GM21723 (cell line): ENCODE data around the gene HOXB5.

Source experiments
- ATAC-seq: cut with Tn5 transposase; IDR thresholded peaks from one replicate; pipeline ENCODE4 v1.9.1; 2021; ENCODE audit warnings: mild to moderate bottlenecking, moderate library complexity; ENCODE audit not compliant: unreplicated experiment

Gene HOXB5

DNA sequence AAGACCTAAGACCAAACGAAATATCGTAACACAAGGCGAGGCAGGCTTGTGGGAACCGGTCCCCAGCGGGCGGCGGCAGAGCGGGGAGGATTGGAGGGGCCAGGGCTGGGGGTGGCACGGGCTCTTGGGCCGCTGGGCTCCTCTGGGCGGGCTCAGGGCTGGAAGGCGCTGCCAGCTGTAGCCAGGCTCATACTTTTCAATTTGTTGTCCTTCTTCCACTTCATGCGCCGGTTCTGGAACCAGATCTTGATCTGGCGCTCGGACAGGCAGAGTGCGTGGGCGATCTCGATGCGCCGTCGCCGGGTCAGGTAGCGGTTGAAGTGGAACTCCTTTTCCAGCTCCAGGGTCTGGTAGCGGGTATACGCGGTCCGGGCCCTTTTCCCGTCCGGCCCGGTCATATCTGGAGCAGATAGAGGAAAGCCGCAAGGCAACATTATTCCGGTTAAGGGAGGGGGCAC is 1.5 kb downstream of the HOXB5 start:
- ATAC-seq = no peak

- no peak for ATAC-seq
Observed at GRCh38 chr17:48591255-48592056, 2.1 kb downstream of the HOXB5 start.

- no peak for ATAC-seq
Observed at GRCh38 chr17:48590607-48591161, 2.9 kb downstream of the HOXB5 start.

DNA sequence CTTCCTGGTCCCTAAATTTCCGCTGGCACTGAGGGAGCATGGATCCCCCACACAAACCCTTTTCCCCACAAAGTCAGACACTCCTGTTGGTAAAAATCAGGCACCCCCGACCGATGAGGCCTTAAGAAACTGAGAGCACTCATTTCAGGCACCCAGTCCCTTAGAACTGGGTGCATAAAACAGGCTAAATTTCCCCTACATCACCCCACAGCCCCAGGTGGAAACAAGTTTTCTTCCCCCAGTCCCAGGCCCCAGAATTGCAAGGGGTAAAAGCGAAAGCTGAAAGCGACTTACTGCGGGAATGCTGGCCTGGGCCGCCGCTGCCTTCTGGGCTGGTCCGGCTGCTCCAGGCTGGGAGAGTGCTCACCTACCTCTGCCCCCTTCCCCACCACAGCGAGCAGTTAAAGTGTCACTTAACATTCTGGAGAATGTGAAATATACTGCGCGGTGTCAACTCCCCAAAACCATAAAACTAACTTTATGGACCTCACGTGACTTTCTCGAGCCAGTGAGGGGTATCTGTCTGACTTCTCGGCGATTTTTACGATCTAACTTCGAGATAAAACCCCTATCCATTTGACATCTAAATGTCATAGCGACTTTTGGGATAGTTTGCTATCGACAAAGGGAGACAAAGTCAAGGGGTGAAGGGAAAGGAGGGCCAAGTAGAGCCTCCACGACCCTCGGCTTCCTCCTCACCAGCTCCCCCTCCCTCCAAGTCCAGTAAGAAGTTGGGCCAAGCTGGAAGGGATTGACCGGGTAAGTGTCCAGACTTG is 3.6 kb downstream of the HOXB5 start, which contains the start of gene HOXB3:
TSS of gene HOXB3 (minus strand) at position 411 of the 776 bp plus-strand sequence. CDS start 37,767 bp downstream, outside the sequence.
- ATAC-seq = no peak

DNA sequence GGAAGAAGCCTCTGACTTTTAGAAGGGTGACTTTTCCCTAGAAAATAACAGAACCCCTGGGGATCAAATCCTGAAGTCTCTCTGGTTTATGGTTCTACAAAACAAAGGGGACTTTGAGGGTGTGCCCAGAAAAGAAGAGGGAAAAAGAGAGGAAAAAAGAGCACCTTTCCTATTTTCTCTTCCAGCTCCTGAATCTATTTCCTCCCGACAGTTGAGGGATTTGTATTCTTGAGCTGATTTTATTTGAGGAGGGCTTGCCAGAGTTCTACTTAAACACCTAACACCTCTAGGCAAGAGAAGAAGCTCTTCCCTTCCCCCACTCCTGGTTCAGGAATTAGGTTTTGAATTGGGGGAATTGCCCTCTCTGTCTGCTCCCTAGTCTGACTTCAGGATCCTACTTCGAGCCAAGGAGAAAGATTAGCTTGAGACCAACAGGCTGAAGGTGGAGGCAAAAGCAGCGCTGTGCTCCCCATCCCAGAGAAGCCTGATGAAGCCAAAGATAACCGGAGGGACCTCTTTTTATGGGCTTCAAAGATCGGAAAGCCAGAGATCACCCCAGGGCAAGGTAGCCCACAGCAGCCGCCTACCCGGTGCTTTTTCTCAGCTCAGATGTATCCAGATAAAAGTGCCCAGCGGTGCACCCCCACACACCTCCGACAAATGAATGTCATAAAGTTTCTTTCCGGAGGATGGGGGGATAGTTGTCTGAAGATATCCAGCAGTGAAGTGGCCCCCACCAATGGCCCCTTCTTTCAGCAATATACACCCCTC is 4.3 kb downstream of the HOXB5 start:
- ATAC-seq = no peak

- ATAC-seq = no peak
Observed at GRCh38 chr17:48588528-48588927, 5.1 kb downstream of the HOXB5 start.

DNA sequence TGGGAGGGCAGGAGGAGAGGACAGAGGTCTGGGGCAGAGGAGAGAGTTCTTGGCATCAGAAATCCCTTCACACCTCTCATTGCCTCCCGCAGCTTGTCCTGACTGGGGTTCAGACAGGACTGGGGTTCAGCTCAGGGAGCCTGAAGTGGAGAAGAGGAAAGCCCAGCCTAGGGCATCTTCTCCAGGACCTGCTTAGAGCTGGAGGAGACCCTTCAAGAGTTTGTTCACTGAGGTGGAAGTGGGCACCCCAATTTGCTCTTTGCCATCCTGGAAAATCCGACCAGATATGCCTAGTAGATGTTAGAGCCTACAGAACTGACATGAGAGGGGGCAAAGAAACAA is 5.5 kb downstream of the HOXB5 start:
- ATAC-seq = no peak

DNA sequence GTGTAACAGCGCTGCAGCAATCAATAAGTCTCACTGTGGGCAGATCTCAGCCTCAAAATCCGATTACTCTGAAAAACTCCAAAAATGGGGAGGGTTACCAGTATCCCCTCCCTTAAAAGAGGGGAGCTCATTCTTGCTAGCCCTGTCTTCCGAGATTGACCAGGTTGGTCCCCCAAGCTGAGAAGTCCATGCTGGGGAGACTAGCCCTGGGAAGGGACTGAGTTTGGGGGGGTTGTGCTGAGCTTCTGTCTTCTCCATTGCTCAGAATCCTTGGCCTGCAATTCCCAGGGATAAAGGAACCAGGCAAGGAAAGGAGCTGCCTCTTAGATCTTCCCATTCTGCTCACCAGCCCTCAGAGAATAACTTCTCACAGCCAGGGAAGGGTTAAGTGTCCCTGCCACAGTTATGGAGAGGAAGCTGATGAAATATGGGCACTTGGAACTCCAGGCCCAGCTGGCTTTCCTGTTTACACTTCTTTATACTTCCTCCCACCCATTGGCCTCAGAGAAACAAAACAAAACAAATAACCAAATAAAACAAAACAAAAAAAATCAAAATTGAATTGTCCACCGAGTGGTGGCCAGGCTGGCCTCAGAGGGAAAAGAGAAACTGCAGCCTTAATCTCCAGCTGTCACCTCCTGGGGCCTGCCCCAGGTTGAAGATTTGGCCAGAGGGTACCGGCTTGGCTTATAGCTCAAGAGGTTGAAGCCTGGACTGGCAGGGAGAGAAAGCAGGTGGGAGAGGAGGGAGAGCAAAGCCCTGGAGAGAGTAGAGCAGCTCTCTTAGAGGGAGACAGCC is 6.1 kb downstream of the HOXB5 start:
- ATAC-seq = no peak

DNA sequence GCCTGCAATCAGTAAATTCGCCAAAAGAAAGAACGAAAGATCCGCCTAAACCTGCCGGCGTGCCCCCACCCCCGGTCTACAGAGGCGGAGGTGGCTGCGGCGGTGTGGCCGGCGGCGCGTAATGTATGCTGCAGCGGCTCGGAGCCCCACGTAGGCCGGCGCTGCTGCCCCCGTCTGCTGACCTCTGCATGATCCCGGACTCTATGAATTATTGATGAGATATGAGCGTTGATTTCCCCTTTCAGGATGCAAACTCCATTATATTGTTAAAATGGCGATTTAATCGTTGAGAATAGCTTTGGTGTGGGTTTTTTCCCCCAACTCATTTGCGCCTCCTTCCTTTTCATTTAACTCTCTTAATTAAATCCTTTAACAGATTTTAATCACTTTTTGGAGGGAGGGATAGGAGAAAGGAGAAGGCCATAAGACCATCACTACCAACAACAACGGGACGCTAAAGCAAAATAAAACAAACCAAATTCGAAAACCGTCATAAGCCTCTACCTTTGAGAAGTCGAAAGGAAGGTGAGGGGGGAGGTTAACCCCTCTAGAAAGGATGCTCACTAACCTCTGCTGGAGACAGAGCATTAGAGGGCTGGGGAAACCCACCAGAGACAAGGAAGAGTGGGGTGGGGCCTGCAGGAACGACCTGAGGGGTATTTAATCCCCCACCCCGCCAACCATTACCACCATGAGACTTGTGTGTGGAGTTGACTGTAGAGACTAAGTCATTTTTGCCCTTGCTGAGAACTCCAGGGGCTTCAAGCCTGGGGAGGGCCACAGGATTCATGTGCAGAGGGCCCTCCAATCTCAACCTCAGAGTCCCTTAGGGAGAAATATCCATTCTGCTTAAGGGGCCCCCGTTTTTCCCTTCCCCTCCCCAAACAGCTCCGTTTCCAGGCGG is 7.0 kb downstream of the HOXB5 start:
- ATAC-seq = no peak

DNA sequence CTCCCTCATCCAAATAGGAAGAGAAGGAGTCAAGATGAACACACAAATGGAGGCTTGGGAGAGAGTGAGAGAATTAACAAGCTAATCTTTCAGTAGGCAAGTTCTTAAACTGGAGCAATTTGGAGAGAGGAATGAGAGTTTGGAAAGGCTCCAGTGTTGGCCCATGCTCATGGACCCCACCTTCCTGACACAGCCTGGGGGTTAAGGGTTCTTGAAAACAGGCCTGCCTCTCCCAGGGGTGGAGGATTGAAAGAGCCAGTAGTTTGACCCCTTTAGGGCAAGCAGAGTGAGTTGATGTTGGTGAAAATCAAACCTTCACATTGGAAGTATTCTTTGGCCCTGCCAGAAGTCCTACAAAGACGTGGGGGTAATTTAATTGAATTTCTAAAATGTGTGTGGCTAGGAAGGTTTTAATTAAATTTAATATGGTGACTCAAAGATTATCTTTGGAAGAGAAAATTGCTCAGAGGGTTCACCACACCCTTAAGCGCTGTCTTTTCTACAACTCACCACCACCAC is 9.3 kb downstream of the HOXB5 start:
- ATAC-seq = no peak

GRCh38 chr17:48583708-48584222 is 9.8 kb downstream of the HOXB5 start:
- no peak for ATAC-seq

GRCh38 chr17:48582750-48583069 is 10.9 kb downstream of the HOXB5 start:
- ATAC-seq = no peak

DNA sequence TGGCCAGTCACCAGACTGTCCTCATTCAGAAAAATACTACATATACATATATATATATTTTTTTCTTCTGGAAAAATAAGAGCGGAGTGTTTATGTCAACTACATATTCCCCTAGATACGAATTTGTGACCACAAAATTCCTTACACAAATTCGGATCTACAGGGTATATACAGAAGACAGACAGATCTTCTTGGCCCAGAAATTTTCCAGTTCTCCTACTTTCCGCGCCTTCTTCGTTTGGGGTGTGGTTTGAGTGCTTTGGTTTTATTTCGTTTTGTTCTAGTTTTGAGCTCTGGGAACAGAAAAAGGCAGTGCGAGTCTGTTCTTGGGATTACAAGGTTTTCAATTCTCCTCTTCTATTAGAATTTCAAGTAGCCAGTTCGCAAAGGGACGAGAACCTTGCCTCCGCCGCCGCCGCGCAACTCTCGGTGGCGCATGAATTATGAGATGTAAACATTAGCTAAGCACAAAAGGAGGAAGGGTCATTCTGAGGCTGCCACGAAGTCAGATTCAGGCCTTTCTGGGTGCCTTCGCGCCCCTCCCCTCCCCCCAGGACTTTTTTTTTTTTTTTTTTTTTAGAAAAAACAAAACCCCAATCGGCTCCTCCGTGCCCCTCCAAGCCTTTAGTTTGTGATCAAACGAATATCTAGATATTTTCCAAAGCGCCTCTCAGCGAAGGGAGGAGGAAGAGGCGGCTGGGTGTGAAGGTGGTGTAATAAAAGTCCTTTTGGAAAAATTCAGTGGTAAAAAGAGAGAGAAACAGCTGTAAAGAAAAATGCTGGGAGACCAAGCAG is 13.6 kb downstream of the HOXB5 start:
- ATAC-seq = no peak

- ATAC-seq = no peak
Observed at GRCh38 chr17:48579471-48579759, 14.2 kb downstream of the HOXB5 start.

DNA sequence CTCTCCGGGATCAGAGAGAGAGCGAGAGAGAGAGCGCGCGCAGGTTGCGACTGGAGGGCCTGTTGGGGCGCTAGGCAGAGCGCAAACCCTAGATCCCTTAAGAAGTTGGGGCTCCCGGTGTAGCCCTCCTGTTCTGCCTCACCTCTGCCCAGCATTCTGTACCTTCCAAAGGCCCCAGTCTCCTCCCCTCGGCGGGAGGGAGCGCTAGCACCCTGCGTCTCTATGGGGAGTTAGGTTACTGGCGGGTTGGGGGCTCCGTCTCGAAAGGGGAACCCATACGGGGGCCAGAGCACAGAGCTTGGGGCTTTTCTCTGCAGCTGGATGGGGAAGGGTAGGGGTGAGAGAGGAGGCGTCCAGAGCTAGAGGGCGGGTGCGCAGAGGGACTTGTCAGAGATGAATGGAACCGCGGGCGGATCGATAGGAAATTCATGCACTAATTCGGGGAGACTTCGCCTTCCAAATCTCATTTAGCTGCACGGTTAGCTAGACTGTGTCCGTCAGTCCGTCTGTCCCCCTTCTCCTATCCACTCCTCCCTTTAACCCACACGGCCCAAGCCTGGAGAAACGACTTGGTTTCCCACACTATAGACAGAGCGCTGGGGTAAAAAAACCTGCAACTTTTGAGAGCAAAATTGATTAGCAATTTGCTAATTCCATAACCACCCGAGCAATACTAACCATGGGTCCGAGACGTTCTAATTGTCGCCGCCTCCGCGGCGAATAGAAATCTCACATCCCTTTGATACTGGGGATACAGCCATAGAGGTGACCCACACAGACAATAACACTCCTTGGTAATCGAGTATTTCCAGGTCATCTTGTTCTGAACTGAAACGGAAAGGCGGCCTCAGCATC is 14.7 kb downstream of the HOXB5 start:
- no peak for ATAC-seq

- ATAC-seq = no peak
Observed at GRCh38 chr17:48577946-48578615, 15.5 kb downstream of the HOXB5 start, which contains the start of gene HOXB4. Gene HOXB4, minus strand, starts transcription at chr17:48578350. Its CDS starts 31 bp downstream, at chr17:48578319.
